ENCODE results near the gene GLDC.
"Not testable (repeated sequence)": the region's sequence is repeated elsewhere in the genome, so short reads cannot be mapped to it uniquely, and the experiment has no call there.

Gene GLDC

DNA sequence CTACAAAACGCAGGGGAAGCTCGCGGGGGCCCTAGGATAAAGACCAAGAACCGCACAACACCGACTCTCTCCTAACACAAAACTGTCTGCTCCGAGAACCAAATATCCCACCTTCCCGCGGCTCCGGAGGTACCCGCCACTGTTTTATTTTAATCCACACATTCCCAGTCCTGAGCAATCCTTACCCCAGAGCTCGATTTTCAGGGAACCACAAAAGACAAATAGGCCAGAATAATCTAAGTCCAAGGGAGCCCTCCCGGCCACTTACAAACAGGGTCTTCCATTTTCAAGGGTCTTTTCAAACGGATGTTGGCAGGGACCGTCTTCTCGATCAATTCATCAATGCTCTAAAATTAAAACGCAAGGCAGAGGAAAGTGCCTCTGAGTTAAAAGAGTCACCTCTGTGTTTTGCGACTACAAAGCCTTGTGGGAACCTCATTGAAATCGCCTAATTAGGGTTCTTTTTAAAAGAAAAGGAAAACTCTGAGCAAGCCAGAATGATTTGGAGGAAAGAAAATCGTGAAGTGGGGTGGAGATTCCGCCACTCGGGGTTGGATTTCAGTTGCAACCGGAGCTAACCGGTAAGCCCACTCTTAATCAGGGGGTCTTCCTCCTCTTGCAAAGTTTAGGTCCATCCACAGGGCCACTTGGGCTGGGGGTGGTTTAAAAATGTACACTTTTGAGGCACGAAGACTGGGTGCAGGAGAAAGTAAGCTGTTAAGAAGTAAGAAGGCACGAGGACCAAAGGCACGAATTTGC is 1.0 kb downstream of the GLDC start:
- TF ChIP-seq ZNF274 (IDR thresholded peaks at IDR 0.05; ENCODE audit: low read depth, low read length) = no peak
- peak overlapping the region; percentile 68 for H3K4me3 ChIP-seq (ENCODE audit: low read length)

DNA sequence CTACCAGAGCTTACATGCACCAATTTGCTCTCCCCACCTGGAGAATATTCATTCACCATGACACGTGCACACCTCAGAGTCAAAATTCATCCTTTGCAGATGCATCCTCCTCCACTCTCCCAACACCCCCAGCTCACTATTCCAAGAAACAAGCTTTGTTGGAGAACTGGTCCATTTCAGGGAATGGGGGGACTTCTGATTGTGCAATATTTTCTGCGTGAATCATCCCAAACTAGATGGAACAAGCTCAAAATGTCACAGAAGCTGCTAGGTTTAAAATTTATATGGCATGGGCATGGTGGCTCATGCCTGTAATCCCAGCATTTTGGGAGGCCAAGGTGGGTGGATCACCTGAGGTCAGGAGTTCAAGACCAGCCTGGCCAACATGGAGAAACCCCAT is 3.6 kb downstream of the GLDC start:
- no peak for TF ChIP-seq ZNF274 (IDR thresholded peaks at IDR 0.05; ENCODE audit: low read depth, low read length)
- no peak overlapping the region for H3K4me3 ChIP-seq (ENCODE audit: low read length)

DNA sequence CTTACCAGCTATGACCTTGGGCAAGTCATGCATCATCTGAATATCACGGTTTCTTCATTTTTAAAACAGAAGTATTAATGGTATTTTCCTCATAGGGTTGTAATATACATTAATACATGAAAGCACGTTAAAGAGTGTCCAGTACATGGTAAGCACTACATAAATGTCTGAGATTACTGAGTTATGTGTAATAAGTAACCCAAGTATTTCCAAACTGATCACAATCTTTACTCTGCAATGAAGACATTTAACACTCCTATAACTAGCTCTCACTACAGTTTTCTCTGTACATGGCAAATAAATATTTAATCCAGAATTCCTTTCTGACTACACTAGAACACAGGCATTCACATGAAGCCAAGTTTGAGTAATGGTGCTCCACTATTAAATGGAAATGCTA is 4.0 kb downstream of the GLDC start:
- no peak for TF ChIP-seq ZNF274 (IDR thresholded peaks at IDR 0.05; ENCODE audit: low read depth, low read length)
- no peak overlapping the region for H3K4me3 ChIP-seq (ENCODE audit: low read length)

GRCh38 chr9:6641056-6641455 is 4.5 kb downstream of the GLDC start:
- no peak for TF ChIP-seq ZNF274 (IDR thresholded peaks at IDR 0.05; ENCODE audit: low read depth, low read length)
- H3K4me3 ChIP-seq (ENCODE audit: low read length) = no peak overlapping the region

GRCh38 chr9:6640268-6641051 is 5.1 kb downstream of the GLDC start:
- no peak for TF ChIP-seq ZNF274 (IDR thresholded peaks at IDR 0.05; ENCODE audit: low read depth, low read length)
- no peak overlapping the region for H3K4me3 ChIP-seq (ENCODE audit: low read length)

DNA sequence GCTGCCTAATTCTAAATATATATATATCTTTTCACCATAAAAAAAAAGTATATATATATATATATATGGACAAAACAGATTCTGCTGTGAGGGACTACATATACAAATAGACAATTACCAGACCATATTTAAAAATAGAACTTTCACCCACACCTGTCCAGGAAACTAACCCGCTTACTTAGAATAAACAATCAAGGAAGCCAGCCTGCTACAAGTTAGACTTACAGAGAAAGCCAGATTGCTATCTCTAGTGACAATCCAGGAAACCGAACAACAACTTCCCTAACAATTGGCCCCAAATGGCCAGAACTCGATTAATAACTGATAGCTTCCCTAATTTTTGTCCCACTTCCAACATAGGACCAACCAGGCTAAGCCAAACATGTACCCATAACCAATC is 5.9 kb downstream of the GLDC start:
- no peak for TF ChIP-seq ZNF274 (IDR thresholded peaks at IDR 0.05; ENCODE audit: low read depth, low read length)
- H3K4me3 ChIP-seq (ENCODE audit: low read length) = no peak overlapping the region

- H3K4me3 ChIP-seq (ENCODE audit: low read length) = no peak overlapping the region
- no peak for TF ChIP-seq ZNF274 (IDR thresholded peaks at IDR 0.05; ENCODE audit: low read depth, low read length)
These were observed 11.1 kb downstream of the GLDC start for GRCh38 chr9:6634444-6634843.

- no peak overlapping the region for H3K4me3 ChIP-seq (ENCODE audit: low read length)
- TF ChIP-seq ZNF274 (IDR thresholded peaks at IDR 0.05; ENCODE audit: low read depth, low read length) = no peak
These were observed 12.2 kb downstream of the GLDC start for GRCh38 chr9:6633378-6633777.

DNA sequence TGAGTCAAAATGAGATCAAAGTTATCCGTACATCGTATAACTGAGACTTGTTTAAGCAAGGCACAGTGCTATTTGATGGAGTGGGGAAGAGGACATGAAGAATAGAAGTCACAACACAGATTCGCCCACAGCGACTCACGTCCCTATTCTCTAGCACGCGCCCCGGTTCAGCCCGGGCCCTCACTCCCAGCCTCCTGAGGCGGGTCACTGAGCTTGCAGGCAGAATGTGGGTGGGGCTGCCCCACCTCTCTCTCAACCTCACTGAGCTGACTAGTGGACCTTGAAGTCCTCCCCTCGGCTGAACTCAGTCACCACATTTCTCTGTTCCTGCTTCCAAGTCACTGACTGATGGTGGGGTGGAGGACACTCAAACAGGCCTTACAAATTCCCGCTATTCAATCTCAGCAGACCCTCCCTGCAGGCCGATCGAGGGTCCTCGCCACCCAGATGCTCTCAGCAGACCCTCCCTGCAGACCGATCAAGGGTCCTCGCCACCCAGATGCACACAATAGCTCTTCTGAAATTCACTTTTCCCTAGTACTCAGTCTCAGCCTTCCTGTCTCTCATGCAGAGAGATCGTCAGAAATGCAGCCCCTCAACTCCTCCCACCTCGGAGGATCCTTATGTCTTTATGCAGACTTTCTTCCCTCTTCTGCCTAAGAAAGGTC is 12.9 kb downstream of the GLDC start:
- no peak for TF ChIP-seq ZNF274 (IDR thresholded peaks at IDR 0.05; ENCODE audit: low read depth, low read length)
- no peak overlapping the region for H3K4me3 ChIP-seq (ENCODE audit: low read length)

DNA sequence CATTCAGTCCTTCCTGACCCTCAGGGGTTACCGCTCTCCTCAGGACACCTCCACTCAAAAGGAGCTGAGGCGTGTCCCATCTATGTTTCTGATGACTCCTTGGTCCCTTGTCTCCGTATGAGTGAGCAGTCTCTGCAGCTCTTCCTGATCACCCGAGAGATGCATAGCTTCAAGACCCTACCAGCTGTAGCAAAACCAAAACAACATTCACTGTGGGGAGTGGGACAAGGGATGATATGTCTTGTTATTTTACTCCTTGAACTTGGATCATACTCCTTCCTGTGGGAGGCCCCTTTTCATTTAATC is 14.4 kb downstream of the GLDC start:
- H3K4me3 ChIP-seq (ENCODE audit: low read length) = no peak overlapping the region
- no peak for TF ChIP-seq ZNF274 (IDR thresholded peaks at IDR 0.05; ENCODE audit: low read depth, low read length)

- TF ChIP-seq ZNF274 (IDR thresholded peaks at IDR 0.05; ENCODE audit: low read depth, low read length) = no peak
These were observed 14.9 kb downstream of the GLDC start for GRCh38 chr9:6630502-6631206.

DNA sequence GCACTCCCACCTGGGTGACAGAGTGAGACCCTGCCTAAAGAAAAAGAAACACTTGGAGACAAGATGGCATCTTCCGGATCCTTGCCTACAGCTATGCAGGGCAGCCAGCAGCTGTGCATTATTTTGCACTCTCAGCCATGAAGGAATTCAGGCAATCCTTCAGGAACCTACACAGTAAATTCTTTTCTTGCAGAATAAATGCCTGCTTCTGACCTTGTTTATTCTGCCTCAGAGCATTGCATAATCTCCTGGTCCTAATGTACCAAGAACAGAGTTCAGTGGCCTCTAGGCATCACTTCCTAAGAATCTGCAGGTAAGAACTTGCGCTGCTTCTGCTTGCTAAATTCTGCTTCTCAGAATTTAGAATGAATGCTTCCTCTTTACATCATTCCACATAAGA is 16.8 kb downstream of the GLDC start:
- TF ChIP-seq ZNF274 (IDR thresholded peaks at IDR 0.05; ENCODE audit: low read depth, low read length) = no peak
- no peak overlapping the region for H3K4me3 ChIP-seq (ENCODE audit: low read length)

More at GRCh38 chr9:6630502-6631206, 14.9 kb downstream of the GLDC start:
- H3K4me3 ChIP-seq (ENCODE audit: low read length) = no peak overlapping the region

DNA sequence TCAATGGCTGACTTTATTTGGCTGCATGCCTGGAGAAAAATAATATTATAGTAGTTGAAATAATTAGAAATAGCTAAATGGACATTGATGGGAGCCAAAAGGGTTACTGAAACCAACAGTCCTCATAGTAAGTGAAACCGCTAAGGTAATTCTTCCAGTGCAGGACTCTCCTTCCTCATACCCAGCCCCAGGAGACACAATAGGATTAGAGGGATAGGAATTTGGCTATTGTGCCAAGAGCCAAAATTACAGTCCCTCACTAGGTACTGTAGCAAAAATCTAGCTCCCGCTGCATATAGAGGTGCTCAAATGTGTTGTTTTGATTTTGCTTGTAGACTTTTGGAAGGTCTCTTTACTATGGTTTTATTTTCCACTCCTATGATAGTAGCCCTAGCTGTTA is 20.2 kb downstream of the GLDC start:
- no peak overlapping the region for H3K4me3 ChIP-seq (ENCODE audit: low read length)
- TF ChIP-seq ZNF274 (IDR thresholded peaks at IDR 0.05; ENCODE audit: low read depth, low read length) = no peak

DNA sequence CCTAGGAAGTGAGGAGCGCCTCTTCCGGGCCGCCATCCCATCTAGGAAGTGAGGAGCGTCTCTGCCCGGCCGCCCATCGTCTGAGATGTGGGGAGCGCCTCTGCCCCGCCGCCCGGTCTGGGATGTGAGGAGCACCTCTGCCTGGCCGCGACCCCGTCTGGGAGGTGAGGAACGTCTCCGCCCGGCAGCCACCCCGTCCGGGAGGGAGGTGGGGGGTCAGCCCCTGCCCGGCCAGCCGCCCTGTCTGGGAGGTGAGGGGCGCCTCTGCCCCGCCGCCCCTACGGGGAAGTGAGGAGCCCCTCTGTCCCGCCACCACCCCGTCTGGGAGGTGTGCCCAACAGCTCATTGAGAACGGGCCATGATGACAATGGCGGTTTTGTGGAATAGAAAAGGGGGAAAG is 22.7 kb downstream of the GLDC start:
- H3K4me3 ChIP-seq (ENCODE audit: low read length) = not testable (repeated sequence)
